GM21360 (cell line): ENCODE measurements around the gene NTRK2.
"Not testable (repeated sequence)": the region's sequence is repeated elsewhere in the genome, so short reads cannot be mapped to it uniquely, and the experiment has no call there.

ENCODE experiments used
- ATAC-seq: cut with Tn5 transposase; IDR thresholded peaks from one replicate; pipeline ENCODE4 v1.9.1; 2021; ENCODE audit warnings: mild to moderate bottlenecking, moderate library complexity; ENCODE audit not compliant: unreplicated experiment

The NTRK2 gene

DNA sequence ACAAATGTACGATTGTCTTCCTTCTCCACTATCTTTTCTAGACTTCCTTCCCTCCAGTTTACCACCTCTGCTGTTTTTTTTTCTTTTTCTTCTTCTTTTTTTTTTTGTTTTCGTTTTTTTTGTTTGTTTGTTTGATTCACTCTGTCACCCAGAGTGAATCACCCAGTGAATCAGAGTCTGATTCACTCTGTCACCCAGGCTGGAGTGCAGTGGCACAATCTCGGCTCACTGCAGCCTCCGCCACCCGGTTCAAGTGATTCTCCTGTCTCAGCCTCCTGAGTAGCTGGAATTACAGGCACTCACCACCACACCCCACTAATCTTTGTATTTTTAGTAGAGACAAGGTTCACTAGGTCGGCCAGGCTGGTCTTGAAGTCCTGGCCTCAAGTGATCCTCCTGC lies 375.7 kb downstream of the NTRK2 start:
- ATAC-seq, result no peak

DNA sequence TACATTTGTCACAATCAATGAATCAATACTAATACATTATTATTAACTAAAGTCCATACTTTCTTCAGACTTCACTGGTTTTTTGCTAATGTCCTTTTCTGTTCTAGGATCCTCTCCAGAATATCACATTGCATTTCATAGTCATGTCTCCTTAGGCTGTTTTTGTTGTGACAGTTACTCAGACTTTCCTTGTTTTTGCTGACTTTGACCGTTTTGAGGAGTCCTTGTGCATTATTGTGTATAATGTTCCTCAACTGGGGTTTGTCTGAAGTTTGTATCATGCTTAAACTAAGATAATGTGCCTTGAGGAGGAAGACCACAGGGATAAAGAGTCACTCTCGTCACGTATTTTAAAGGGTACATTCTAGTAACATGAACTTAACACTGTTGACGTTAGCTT lies 376.9 kb downstream of the NTRK2 start:
- ATAC-seq, result no peak

DNA sequence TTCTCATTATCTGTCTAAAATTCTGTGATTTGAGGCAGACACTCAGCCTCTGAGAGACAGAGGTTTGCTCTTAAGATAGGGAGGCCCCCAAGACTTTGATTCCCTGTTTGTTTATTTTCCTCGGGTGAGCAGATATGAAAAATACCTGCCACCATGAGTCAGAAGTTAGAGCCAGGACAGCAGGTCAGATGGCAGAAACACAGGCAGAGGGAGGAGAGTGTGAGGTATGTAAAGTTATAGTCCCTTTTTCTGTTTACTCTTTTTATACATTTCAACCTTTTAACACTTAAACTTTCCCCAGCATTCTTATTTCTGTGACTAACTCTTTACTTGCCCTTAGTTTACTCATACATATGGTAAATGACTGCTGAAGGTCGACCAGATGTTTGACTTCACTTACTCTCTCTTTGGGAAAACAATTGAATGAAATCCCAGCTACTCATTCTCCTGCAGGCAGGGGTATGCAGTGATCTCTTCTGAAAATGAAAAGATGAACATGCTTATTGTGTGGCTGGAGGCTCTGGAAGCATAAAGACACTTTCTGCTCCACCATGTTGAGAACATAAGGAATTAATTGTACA lies 383.8 kb downstream of the NTRK2 start:
- no peak for ATAC-seq

DNA sequence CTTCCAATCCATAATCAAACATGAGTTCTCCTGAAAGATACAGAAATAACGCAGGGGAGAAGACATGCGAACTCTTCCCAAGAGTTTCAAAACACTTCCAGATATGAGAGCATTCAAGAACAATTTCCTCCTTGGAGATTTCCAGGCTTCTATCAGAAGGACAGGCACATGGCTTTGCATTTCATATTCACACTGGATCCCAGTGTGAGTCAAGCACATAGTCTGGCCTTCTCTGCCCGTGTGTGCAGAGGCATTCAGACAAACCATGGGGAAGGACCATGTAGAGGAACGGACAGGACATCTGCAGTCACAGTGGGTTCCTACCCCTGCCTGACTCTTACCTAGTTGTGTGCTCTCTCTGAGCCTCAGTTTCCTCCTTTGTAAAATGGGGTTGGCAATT lies 384.5 kb downstream of the NTRK2 start:
- no peak for ATAC-seq

DNA sequence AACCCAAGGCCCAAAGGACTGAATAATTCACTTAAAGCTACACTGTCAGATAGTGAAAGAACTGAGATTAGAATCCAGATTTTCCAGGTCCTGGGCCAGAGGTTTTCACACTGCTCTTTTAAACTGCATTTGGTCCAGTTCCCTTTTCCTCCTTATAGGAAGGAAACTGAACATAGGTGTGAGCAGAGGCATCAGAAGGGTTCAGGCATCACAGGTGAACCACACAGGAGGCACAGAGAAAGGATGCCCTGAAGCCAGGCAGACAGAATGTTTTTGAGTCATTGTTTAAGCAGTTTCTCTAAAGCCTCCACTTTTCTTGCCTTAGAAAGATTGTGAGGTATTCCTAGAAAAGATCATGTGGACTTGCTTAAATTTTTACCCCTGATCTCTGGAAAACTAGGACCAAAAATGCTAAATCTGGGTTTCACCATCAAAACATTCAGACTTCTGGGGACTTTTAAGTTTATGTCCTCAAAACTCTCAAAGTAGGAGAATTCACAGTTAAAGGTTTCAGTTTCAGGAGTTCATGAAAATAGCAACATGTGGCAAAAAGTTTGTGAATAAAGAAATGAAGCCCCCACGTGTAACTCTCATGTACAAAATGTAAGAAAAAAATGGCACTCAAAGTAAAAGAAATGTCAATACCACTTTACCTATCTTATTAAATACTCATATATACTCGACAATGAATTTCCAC lies 386.1 kb downstream of the NTRK2 start:
- ATAC-seq, result no peak

DNA sequence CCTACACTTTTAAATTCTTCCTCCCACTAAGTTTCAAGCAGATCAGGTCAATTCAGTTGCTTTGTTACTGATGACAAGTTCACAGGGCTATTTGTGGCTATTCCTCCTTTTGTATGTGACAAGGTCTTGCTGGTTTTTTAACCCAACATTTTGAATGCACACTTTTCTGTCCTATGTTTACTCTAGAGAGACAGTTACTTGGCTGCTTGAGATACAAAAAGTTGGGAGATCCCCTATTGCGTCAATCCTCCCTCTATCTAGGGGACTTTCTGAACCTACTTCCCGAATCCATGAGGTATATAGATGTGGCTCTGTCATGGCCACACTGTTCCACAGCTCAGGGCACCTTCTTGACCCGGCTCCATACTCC lies 386.7 kb downstream of the NTRK2 start:
- no peak for ATAC-seq

DNA sequence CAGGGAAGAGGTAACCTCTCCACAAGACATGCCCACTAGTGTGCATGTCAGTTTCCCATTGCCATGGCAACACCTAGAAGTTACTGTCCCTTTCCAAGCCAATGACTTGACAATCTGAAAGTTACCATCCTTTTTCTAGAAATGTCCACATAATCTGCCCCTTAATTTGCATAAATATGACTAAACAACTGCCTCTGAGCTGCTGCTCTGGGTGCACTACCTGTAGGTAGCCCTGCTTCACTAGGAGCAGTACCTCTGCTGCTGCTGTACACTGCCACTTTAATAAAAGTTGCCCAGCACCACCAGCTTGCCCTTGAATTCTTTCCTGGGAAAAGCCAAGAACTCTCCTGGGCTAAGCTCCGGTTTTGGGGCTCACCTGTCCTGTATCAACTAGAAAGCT lies 392.4 kb downstream of the NTRK2 start:
- ATAC-seq, result no peak

DNA sequence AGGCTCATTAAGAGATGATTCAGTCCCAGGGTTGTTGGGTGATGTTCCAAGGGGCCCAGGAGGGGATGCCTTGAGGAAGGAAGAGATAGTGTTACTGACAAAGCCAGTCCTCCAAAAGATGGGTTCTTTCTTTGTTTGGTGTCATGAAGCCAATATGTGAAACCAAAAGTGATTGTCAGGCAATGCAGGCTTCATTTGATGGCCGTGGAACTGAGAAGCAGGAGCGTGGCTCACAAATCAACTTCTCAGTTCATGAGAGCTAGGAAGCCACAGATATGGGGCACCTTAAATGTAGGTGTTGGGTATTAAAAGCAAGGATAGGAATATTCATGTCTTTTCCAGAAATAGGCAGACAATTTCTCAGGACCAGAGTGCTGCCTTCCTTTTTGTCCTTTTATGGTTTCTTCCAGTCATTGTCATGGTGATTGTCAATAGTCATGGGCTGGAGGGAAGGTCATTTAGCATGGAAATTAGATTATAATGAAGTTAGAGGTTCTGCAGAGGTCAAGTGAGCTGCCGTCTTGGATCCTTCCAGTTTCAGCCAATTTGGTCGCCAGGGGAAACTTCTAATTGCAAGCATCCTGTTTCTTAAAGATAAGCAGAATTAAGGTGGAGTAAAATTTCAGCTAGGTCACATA lies 393.0 kb downstream of the NTRK2 start:
- ATAC-seq, result no peak

DNA sequence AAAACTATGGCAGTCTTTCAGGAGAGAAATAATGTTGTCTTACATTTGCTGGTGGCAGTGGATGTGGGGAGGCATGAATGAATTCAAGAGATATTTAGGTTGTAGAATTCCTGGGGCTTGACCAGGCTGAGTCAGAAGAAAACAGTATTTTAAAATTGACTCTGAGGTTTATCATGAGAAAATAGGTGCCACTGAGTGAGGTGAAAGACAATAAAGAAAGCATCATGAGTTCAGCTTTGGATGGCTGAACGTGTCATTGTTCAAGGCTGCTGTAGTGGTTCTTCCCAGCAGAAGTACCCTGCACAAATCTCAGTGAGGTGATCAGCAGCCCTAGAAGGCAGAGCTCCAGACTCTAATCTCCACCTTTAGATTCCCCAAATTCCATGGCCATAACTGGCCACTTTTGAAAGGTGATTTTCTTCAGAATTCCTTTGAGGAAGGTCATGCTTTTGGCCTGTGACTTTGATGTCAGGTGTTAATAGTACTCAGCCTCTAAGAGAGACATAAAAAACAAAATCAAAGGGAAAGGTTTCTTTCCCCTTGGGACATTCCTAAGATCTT lies 395.4 kb downstream of the NTRK2 start:
- no peak for ATAC-seq

DNA sequence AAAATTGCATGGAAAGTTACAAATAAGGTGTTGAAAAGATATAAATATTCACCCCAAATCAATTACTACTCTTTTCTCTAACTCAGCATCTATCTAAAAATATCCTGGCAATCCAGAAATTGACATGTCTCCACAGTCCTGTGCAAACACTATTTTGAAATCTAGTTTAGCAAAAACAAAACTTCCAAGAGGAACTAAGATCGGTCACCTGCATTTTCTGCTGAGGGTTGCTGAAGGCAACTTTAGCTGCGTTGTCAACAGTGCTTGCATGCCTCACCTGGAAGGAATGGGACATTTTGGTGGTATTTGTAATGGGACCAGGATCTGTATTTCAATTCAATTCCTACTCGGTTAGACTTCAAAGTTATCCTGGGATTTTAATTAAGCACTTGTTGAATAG lies 398.3 kb downstream of the NTRK2 start:
- ATAC-seq, result peak; percentile 75

DNA sequence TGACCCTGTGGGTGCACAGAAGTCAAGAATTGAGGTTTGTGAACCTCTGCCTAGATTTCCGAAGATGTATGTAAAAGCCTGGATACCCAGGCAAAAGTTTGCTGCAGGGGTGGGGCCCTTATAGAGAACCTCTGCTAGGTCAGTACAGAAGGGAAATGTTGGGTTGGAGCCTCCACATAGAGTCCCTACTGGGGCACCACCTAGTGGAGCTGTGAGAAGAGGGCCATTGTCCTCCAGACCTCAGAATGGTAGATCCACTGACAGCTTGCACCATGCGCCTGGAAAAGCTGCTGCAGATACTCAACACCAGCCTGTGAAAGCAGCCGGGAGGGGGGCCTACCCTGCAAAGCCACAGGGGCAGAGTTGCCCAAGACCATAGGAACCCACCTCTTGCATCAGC lies 399.9 kb downstream of the NTRK2 start:
- not testable (repeated sequence) for ATAC-seq
